Measurements from ENCODE around the gene TWNK. TPM values are rescaled to one million over a fixed set of nuclear protein-coding genes. Genes with fewer than 3 reads are reported as not detected.
"Not testable (repeated sequence)": the region's sequence is repeated elsewhere in the genome, so short reads cannot be mapped to it uniquely, and the experiment has no call there.

The TWNK gene
- total RNA-seq, 2 donors from 2014 or later = 1.8 to 2.3 TPM

DNA sequence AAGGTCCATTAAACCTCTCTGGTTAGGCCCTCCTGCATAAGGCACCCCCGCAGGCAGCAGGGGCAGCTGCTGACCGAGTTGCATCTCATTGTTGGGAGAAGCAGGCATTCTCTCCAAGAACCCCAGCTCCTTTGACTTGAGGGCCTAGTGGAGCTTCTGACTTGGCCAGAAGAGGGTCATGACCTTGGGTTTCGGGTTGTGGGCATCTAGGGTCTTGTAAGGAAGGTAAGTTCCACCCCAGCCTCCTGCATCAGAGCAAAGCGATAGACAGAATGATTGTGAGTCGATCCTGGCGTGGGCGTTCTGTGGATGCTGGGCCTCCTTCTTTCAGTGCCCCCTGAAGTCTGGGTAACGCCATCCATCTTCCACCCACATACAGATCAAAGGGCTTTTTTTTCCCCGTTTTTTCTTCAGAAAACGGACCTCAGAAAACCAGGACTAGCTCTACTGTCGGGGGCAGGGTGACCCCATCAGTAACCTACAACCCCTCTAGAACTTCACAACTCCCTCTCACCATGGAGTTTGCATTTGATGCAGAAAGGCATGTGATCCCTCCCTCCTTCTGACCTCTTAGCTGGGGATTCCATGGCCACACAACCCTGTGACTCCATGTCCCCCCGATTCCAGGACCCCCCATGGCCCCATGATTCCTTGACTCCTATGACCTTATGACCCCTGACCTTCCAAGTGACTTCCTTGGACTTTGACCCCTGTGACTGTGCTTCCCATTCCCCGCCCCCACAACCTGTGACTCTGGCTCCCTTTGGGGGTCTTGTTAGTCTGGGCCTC is 15.0 kb upstream of the TWNK start:
- intact Hi-C loops (cut with DNase I) = no loop called here
- Histone ChIP-seq H3K4me3 (no peak overlapping the region), H3K36me3 (replicated peaks in 1 of 2; ENCODE audit: insufficient read depth in 1 of 2, low read depth in 2 of 2) (no peaks in the 10 kb centered on the region), H3K9me3 (no peaks in the 10 kb centered on the region), H3K27ac (peak overlapping the region in 3 of 4 donors; percentile 72 to 87 (median 77)), H3K27me3 (no peaks in the 10 kb centered on the region), H3K4me1 (peaks cover 53% of the 10 kb centered on the region)
- ATAC-seq (no peak), DNase-seq (no peak)
- 67 to 68% methylated on average over 13 of the region's 13 CpGs for WGBS, 2 donors
- TF ChIP-seq, protein P1, sequence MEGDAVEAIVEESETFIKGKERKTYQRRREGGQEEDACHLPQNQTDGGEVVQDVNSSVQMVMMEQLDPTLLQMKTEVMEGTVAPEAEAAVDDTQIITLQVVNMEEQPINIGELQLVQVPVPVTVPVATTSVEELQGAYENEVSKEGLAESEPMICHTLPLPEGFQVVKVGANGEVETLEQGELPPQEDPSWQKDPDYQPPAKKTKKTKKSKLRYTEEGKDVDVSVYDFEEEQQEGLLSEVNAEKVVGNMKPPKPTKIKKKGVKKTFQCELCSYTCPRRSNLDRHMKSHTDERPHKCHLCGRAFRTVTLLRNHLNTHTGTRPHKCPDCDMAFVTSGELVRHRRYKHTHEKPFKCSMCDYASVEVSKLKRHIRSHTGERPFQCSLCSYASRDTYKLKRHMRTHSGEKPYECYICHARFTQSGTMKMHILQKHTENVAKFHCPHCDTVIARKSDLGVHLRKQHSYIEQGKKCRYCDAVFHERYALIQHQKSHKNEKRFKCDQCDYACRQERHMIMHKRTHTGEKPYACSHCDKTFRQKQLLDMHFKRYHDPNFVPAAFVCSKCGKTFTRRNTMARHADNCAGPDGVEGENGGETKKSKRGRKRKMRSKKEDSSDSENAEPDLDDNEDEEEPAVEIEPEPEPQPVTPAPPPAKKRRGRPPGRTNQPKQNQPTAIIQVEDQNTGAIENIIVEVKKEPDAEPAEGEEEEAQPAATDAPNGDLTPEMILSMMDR (IDR thresholded peaks at IDR 0.05) = no peak
- no peak for TF ChIP-seq POLR2A (IDR thresholded peaks at IDR 0.05)

DNA sequence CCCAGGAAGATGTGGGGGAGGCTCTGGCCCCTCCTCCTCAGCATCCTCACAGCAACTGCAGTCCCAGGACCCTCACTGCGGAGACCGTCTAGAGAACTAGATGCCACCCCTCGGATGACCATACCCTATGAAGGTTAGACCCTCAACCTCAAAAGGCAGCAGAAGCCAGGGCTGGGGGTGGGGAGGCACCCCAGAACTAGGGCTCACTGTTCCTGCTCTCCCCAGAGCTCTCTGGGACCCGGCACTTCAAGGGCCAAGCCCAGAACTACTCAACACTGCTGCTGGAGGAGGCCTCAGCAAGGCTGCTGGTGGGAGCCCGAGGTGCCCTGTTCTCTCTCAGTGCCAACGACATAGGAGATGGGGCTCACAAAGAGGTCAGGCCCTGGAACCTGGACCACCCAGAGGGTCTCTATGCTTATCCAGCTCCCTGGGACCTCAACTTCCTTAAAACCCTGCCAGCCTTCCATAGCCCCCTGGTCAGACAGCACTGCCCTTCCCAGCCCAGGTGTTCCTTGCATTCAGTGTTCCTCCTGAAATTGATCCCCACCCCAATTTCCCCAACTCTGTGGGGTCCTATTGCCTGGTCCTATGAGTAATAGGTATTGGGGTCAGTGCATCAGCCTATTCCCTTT is 14.3 kb upstream of the TWNK start:
- no peak for DNase-seq
- intact Hi-C loops (cut with DNase I) = no loop called here
- TF ChIP-seq, protein P1 (IDR thresholded peaks at IDR 0.05) = no peak
- TF ChIP-seq POLR2A (IDR thresholded peaks at IDR 0.05) = no peak
- H3K36me3 ChIP-seq (replicated peaks in 1 of 2; ENCODE audit: insufficient read depth in 1 of 2, low read depth in 2 of 2) = no peaks in the 10 kb centered on the region
- no peak for ATAC-seq
- H3K4me3 ChIP-seq = no peak overlapping the region
- H3K27me3 ChIP-seq = no peaks in the 10 kb centered on the region
- no peaks in the 10 kb centered on the region for H3K9me3 ChIP-seq
- no peak overlapping the region for H3K27ac ChIP-seq
- WGBS, 2 donors = 88 to 96% methylated on average over 3 to 6 of the region's 6 CpGs
- H3K4me1 ChIP-seq = peaks cover 50% of the 10 kb centered on the region

DNA sequence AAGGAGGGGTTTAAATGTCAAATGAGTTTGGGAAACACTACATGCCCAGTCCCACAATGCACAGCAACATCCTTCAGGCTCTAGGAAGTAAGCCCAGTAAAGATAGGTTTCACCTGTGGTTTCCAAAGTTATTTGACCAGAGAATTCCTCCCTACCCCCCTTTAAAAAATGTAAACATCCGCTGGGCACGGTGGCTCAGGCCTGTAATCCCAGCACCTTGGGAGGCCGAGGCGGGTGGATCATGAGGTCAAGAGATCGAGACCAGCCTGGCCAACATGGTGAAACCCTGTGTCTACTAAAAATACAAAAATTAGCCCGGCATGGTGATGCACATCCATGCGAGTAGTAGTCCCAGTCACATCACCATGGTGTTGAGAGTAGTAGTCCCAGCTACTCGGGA is 11.9 kb upstream of the TWNK start:
- intact Hi-C loops (cut with DNase I); ATAC-seq; H3K9me3 ChIP-seq; DNase-seq; H3K36me3 ChIP-seq (replicated peaks in 1 of 2; ENCODE audit: insufficient read depth in 1 of 2, low read depth in 2 of 2); H3K4me3 ChIP-seq; H3K27ac ChIP-seq; H3K27me3 ChIP-seq: not testable (repeated sequence)
- H3K4me1 ChIP-seq = peaks cover 32% of the 10 kb centered on the region
- 84 to 94% methylated on average over 7 to 8 of the region's 8 CpGs for WGBS, 2 donors

DNA sequence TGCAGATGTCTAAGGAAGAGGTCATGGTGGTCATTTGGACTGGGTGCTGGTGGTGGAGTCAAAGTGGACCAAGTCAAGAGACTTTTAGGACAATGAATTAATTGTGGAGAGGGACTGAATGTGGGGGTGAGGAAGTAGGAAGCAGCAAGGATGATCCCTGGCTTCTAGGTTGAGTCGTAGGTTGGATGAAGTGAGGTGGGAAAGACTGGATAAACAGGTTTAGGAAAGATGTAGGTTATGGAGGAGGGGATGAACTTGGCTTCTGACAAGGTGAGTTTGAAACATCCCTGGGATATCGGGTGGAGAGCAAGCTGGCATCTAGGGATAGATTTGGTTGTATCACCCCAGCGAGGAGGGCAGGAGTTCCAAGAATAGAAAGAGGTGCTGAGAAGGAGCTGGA is 10.4 kb upstream of the TWNK start:
- intact Hi-C loops (cut with DNase I) = no loop called here
- no peak overlapping the region for H3K27ac ChIP-seq
- no peak overlapping the region for H3K4me3 ChIP-seq
- 63 to 70% methylated on average over 3 of the region's 3 CpGs for WGBS, 2 donors
- peaks cover 17% of the 10 kb centered on the region for H3K4me1 ChIP-seq
- no peak for TF ChIP-seq POLR2A (IDR thresholded peaks at IDR 0.05)
- TF ChIP-seq, protein P1 (IDR thresholded peaks at IDR 0.05) = no peak
- ATAC-seq (no peak), DNase-seq (no peak)
- no peaks in the 10 kb centered on the region for H3K9me3 ChIP-seq
- H3K27me3 ChIP-seq = no peaks in the 10 kb centered on the region
- peaks cover 0 to 7% of the 10 kb centered on the region in 2 donors for H3K36me3 ChIP-seq (replicated peaks in 1 of 2; ENCODE audit: insufficient read depth in 1 of 2, low read depth in 2 of 2)

GRCh38 chr10:100977436-100977835 is 9.9 kb upstream of the TWNK start:
- 75 to 94% methylated on average over 6 of the region's 6 CpGs for WGBS, 2 donors
- Histone ChIP-seq H3K4me1 (peaks cover 12% of the 10 kb centered on the region), H3K4me3 (no peak overlapping the region), H3K27ac (no peak overlapping the region), H3K27me3 (no peaks in the 10 kb centered on the region), H3K9me3 (no peaks in the 10 kb centered on the region), H3K36me3 (replicated peaks in 1 of 2; ENCODE audit: insufficient read depth in 1 of 2, low read depth in 2 of 2) (peaks cover 0 to 7% of the 10 kb centered on the region in 2 donors)
- intact Hi-C loops (cut with DNase I) = no loop called here
- no peak for TF ChIP-seq POLR2A (IDR thresholded peaks at IDR 0.05)
- TF ChIP-seq, protein P1 (IDR thresholded peaks at IDR 0.05) = no peak
- ATAC-seq (no peak), DNase-seq (no peak)
